NCI-H2196 treated with DMSO at 0.1 percent for 48 hours (cell line): Measurements from ENCODE around the gene AIFM2.
"Not testable (repeated sequence)": the region's sequence is repeated elsewhere in the genome, so short reads cannot be mapped to it uniquely, and the experiment has no call there.

Experiments
- DNase-seq: peaks from one replicate; lab custom pipeline; 2025; ENCODE audit not compliant: unreplicated experiment; lab: John Stamatoyannopoulos, UW

AIFM2 gene

DNA sequence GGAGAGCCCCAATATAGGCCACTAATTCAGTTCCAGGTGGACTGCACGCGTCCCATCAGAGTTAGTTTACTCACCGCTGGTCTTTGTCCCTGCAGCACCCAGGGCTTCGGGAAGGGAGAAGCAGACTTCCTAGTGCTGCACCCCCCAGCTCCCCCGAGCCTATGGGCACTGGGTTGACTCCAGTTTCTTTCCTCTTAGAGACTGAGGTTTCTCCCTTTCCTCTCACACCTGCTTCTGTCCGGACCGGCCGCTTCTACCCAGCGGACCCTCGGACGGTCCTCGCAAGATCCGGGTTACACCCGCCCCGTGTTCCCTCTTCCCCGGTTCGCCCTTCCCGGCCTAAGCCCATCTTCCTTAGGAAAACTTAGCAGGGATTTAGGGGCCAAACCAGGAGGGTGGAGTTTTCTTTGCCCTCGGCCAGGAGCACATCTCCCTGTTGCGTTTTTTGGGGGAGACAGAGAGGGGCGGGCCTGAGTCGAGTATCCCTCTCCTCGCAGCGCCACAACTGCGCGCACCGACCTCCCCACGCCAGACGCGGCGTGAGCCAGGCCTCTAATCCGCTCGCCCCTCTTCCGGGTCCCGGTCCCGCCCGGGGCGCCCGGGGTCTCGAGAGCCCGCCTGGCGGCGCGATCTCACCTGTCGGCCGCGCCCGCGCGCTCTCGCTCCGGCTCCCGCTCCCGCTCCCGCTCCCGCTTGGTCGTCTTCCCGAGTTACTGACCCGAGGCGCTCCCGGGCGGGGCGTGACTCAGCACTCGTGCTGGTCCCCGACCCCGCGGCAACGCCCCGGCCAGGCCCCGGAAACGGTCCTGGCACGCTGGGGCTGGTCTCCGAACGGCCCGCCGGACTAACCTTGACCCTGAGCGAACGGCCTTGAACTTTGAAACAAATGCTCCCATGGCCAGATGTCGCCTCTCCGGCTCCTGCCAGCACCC lies at the start of gene AIFM2:
TSS of gene AIFM2 (minus strand) at position 728 of the 932 bp plus-strand sequence. CDS start 8,741 bp downstream, outside the sequence.
- no peak for DNase-seq

DNA sequence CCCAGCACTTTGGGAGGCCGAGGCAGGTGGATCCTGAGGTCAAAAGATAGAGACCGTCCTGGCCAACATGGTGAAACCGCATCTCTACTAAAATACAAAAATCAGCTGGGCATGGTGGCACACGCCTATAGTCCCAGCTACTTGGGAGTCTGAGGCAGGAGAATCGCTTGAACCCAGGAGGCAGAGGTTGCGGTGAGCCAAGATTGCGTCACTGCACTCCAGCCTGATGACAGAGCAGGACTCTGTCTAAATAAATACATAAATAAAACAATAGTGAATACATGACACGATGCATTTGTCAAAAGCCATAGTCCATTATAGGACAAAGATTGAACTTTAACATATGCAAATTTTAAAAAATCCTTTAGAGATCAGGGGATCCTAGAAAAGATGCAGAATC lies 46.6 kb upstream of the AIFM2 start:
- DNase-seq: not testable (repeated sequence)

GRCh38 chr10:70178139-70178725 lies 45.6 kb upstream of the AIFM2 start:
- DNase-seq: no peak

DNA sequence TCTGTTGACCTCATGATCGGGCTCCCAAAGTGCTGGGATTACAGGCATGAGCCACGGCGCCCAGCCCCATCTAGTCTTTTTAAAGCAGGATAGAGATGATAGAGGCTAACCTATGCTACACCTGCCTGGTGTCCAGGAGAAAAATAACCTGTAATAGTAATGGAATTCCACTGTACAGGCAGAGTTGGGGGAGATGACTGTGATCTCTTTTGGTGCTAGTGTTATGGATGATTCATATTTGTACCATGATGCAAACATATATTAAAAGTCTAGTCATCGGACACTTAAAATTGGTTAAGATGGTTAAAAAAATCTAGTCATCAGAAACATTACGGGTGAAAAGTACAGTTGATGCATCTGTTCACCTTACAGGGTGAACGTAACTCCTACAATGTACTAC lies 43.8 kb upstream of the AIFM2 start:
- no peak for DNase-seq

DNA sequence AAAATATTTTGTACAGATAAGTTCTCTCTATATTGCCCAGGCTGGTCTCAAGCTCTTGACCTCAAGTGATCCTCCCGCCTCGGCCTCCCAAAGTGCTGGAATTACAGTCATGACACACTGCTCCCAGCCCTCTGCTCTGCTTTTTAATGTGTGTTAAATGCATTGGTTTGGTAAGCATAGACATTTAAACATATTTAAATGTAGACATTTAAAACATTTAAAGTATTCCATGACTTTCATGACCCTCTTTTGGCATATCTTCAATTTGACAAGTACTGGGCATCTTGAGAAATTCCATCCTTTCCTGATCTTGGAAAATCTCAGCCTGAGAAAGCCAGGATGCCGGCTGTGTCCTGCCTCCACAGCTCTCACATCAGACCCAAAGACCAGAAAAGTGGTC lies 42.9 kb upstream of the AIFM2 start:
- no peak for DNase-seq

- no peak for DNase-seq
Observed at GRCh38 chr10:70174058-70174741, 41.6 kb upstream of the AIFM2 start.

GRCh38 chr10:70169649-70170364 lies 37.2 kb upstream of the AIFM2 start:
- no peak for DNase-seq

- DNase-seq: no peak
Observed at GRCh38 chr10:70169011-70169410, 36.4 kb upstream of the AIFM2 start.

GRCh38 chr10:70167246-70167645 lies 34.6 kb upstream of the AIFM2 start:
- no peak for DNase-seq

DNA sequence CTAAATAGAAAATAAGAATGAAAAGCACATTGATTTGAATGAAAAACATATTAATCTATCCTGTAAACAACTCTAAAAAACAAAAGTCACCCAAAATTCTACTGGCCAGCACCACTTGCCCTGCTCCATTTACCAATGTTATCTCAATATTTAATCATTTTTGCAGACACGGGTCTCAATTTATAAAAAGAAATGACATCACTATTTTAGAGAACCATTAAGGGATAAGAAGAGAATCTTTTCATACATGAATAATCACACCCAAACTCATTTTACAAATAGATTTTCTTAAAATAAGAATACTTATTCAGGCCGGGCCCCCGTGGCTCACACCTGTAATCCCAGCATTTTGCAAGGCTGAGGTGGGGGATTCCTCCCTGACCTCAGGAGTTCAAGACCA lies 33.8 kb upstream of the AIFM2 start:
- no peak for DNase-seq

DNA sequence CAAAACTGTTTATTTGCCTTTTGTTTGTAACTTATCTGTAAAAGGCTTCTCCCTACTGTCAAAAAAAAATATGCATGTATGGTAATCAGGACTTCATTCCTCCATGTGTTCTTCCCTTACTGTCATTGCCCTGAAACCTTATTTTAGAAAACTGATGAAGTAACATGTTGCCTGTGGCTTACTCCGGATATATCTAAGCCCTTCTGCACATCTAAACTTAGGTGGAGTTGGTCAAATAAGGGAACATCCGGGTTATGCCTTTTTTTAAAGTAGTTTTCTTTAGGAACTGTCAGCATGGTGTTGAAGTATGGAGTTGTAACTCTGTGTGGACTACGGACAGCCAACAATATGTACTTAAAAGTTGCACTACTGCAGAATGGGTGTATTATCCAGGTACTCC lies 31.5 kb upstream of the AIFM2 start:
- DNase-seq: no peak

DNA sequence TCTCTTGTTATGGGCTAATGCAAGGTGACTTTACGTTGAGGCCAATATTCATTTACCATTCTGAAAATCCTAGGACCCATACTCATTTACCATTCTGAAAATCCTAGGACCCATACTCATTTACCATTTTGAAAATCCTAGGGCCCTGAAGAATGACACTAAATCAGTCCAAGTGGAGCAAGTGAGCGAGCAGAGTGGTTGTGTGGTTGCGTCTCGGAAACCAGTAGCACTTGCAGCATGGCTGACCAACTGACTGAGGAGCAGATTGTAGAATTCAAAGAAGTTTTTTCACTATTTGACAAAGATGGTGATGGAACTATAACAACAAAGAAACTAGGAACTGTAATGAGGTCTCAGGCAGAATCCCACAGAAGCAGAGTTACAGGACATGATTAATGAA lies 30.8 kb upstream of the AIFM2 start:
- no peak for DNase-seq

GRCh38 chr10:70162892-70163201 lies 30.2 kb upstream of the AIFM2 start:
- DNase-seq: no peak

GRCh38 chr10:70162151-70162891 lies 29.7 kb upstream of the AIFM2 start:
- no peak for DNase-seq

DNA sequence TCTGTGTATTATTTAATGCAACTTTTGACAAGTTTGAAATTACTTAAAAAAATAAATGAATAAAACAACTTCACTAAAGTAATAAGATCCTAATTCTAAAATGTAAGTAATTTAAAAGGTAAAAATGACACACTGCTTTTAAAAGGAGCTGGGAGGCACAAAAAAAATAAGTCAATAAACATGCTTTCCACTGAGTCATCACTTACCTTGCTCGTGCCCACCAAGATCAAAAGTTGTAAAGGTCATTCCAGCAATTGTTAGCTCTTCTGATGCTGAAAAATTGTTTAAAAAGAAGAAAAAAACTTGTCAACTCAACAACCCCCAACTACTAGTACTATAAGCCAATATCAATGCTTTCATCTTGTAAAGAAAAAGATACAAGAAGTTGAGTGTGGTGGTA lies 28.2 kb upstream of the AIFM2 start:
- DNase-seq: no peak

- DNase-seq: not testable (repeated sequence)
Observed at GRCh38 chr10:70159366-70159765, 26.7 kb upstream of the AIFM2 start.

GRCh38 chr10:70158113-70158512 lies 25.5 kb upstream of the AIFM2 start:
- no peak for DNase-seq

DNA sequence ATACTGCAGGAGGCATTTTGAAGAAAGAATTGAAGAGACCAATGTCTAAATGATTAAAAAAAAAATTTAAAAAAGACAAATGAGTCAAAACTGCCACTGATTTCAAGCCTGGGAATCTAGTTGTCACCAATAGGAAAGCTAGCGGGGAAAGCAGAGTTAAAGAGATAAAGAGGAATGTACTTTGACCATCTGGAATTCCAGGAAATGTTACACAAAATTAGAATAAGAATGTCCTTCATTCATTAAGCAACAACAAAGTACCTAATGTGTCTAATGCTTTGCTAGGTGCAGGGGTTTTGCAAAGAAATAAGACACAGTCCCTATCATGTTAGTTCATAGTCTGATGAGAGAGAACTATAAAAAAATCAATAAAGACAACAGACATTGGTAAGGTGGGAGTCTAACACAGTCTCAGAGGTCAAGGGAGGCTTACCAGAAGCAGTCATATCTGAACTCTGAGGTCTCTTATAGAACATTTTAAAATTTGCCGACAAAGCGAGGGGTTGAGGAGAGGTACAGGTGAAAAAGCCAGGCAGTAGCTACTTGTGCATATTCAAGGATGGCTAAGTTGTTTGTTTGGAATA lies 22.7 kb upstream of the AIFM2 start:
- no peak for DNase-seq

DNA sequence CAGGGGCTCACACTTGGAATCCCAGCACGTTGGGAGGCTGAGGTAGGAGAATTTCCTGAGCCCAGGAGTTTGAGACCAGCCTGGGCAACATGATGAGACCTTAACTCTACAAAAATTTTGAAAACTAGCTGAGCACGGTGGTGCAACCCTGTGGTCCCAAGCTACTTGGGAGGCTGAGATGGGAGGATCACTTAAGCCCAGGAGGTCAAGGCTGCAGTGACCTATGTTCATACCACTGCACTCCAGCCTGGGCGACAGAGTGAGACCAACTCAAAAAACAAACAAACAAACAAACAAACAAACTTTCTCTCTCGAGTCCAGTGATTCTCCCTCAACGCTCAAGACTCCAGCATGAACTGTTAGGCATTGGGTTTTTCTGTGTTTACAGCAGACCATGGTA lies 15.9 kb upstream of the AIFM2 start:
- DNase-seq: no peak

DNA sequence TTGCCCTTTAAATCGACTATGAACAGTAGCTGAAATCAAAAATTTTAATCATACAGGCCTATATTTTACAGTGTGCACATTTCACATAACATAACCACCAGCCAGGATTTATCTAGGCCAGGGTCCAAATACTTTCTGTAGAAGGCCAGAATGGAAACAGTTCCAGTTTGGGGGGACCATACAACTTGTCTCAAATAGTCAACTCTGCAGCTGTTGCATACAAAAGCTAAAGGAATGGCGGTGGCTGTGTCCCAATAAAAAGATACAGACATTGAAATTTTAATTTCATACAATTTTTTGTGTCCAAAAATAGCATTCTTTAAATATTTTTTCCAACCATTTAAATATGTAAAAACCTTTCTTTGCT lies 14.6 kb upstream of the AIFM2 start:
- no peak for DNase-seq
